Measurements from ENCODE around the gene PDCD4. TPM values are rescaled to one million over a fixed set of nuclear protein-coding genes. Genes with fewer than 3 reads are reported as not detected.
A peak's percentile ranks its signal among the peaks of the same experiment; 100 is the strongest.
"Not testable (repeated sequence)": the region's sequence is repeated elsewhere in the genome, so short reads cannot be mapped to it uniquely, and the experiment has no call there.

The PDCD4 gene
- total and polyA plus RNA-seq, 2 donors from 2014 or later = 57.7 to 75.9 TPM

- intact Hi-C loops (cut with DNase I) = no loop called here
- FAIRE-seq = no peak
Measured at GRCh38 chr10:110864662-110865140, 7.0 kb upstream of the PDCD4 start.

GRCh38 chr10:110865186-110865808, 6.4 kb upstream of the PDCD4 start:
- no peak for TF ChIP-seq CTCF (IDR thresholded peaks at IDR 0.05; ENCODE audit: borderline replicate concordance, extremely low read depth, insufficient read depth)
- DNase-seq (no peak), FAIRE-seq (no peak)
- intact Hi-C loops (cut with DNase I) = no loop called here
- Histone ChIP-seq H3K4me1 (ENCODE audit: control insufficient read depth in 2 of 3, insufficient read depth in 2 of 3, low read depth in 1 of 3, low read length in 3 of 3) (peaks cover 0 to 2% (median 0%) of the 10 kb centered on the region in 3 donors), H3K4me3 (ENCODE audit: low read length in 3 of 3) (no peak overlapping the region), H3K27me3 (ENCODE audit: control insufficient read depth, insufficient read depth, low read length) (no peaks in the 10 kb centered on the region), H3K9ac (ENCODE audit: low read length in 3 of 3) (no peak overlapping the region), H3K36me3 (ENCODE audit: control insufficient read depth in 2 of 3, insufficient read depth in 3 of 3, low read length in 3 of 3) (no peaks in the 10 kb centered on the region), H3K9me3 (ENCODE audit: control insufficient read depth in 2 of 3, insufficient read depth in 1 of 3, low read length in 3 of 3) (no peaks in the 10 kb centered on the region), H3K27ac (ENCODE audit: low read depth in 2 of 2, low read length in 2 of 2) (peak overlapping the region in 1 of 2 donors; percentile 1)

More at GRCh38 chr10:110864662-110865140, 7.0 kb upstream of the PDCD4 start:
- Histone ChIP-seq H3K36me3 (ENCODE audit: control insufficient read depth in 2 of 3, insufficient read depth in 3 of 3, low read length in 3 of 3) (no peaks in the 10 kb centered on the region), H3K27me3 (ENCODE audit: control insufficient read depth, insufficient read depth, low read length) (no peaks in the 10 kb centered on the region), H3K27ac (ENCODE audit: low read depth in 2 of 2, low read length in 2 of 2) (peak overlapping the region in 1 of 2 donors; percentile 1), H3K4me1 (ENCODE audit: control insufficient read depth in 2 of 3, insufficient read depth in 2 of 3, low read depth in 1 of 3, low read length in 3 of 3) (peaks cover 0 to 3% (median 3%) of the 10 kb centered on the region in 3 donors), H3K4me3 (ENCODE audit: low read length in 3 of 3) (no peak overlapping the region), H3K9me3 (ENCODE audit: control insufficient read depth in 2 of 3, insufficient read depth in 1 of 3, low read length in 3 of 3) (no peaks in the 10 kb centered on the region), H3K9ac (ENCODE audit: low read length in 3 of 3) (no peak overlapping the region)
- peak in 1 of 5 donors; percentile 42 for DNase-seq
- TF ChIP-seq CTCF (IDR thresholded peaks at IDR 0.05; ENCODE audit: borderline replicate concordance, extremely low read depth, insufficient read depth) = no peak

- H3K9ac ChIP-seq (ENCODE audit: low read length in 3 of 3) = no peak overlapping the region
- intact Hi-C loops (cut with DNase I) = no loop called here
- H3K36me3 ChIP-seq (ENCODE audit: control insufficient read depth in 2 of 3, insufficient read depth in 3 of 3, low read length in 3 of 3) = no peaks in the 10 kb centered on the region
- H3K27ac ChIP-seq (ENCODE audit: low read depth in 2 of 2, low read length in 2 of 2) = no peak overlapping the region
- H3K4me3 ChIP-seq (ENCODE audit: low read length in 3 of 3) = no peak overlapping the region
- no peak for DNase-seq
- H3K9me3 ChIP-seq (ENCODE audit: control insufficient read depth in 2 of 3, insufficient read depth in 1 of 3, low read length in 3 of 3) = no peaks in the 10 kb centered on the region
- no peaks in the 10 kb centered on the region for H3K27me3 ChIP-seq (ENCODE audit: control insufficient read depth, insufficient read depth, low read length)
- no peak for TF ChIP-seq CTCF (IDR thresholded peaks at IDR 0.05; ENCODE audit: borderline replicate concordance, extremely low read depth, insufficient read depth)
- FAIRE-seq = no peak
- peaks cover 0 to 5% (median under 1%) of the 10 kb centered on the region in 3 donors for H3K4me1 ChIP-seq (ENCODE audit: control insufficient read depth in 2 of 3, insufficient read depth in 2 of 3, low read depth in 1 of 3, low read length in 3 of 3)
Measured at GRCh38 chr10:110865809-110866482, 5.8 kb upstream of the PDCD4 start.

- not testable (repeated sequence) for FAIRE-seq; H3K9ac ChIP-seq (ENCODE audit: low read length in 3 of 3)
Measured at GRCh38 chr10:110867011-110867806, 4.5 kb upstream of the PDCD4 start.

More at GRCh38 chr10:110867011-110867806, 4.5 kb upstream of the PDCD4 start:
- H3K4me3 ChIP-seq (ENCODE audit: low read length in 3 of 3); H3K9me3 ChIP-seq (ENCODE audit: control insufficient read depth in 2 of 3, insufficient read depth in 1 of 3, low read length in 3 of 3); H3K4me1 ChIP-seq (ENCODE audit: control insufficient read depth in 2 of 3, insufficient read depth in 2 of 3, low read depth in 1 of 3, low read length in 3 of 3); intact Hi-C loops (cut with DNase I); DNase-seq; H3K27me3 ChIP-seq (ENCODE audit: control insufficient read depth, insufficient read depth, low read length); H3K36me3 ChIP-seq (ENCODE audit: control insufficient read depth in 2 of 3, insufficient read depth in 3 of 3, low read length in 3 of 3); H3K27ac ChIP-seq (ENCODE audit: low read depth in 2 of 2, low read length in 2 of 2): not testable (repeated sequence)
